ENCODE results near the gene TRABD. TPM values are rescaled to one million over a fixed set of nuclear protein-coding genes. Genes with fewer than 3 reads are reported as not detected.

Gene TRABD
- total and polyA plus RNA-seq, 2 donors = 31.1 to 102 TPM

- no peaks in the 10 kb centered on the region for H3K9me3 ChIP-seq (ENCODE audit: control insufficient read depth in 2 of 2, insufficient read depth in 1 of 2, low read length in 1 of 2)
- WGBS = 95% methylated on average over 19 of the region's 19 CpGs
- peaks cover 16 to 42% of the 10 kb centered on the region in 2 donors for H3K27me3 ChIP-seq (ENCODE audit: control insufficient read depth in 2 of 2, insufficient read depth in 1 of 2, low read length in 1 of 2)
- no peak for DNase-seq (ENCODE audit: low read depth in 6 of 9, low spot score in 9 of 9)
- H3K27ac ChIP-seq (ENCODE audit: low read depth in 1 of 2, low read length in 1 of 2) = no peak overlapping the region
- peaks cover 15 to 28% of the 10 kb centered on the region in 2 donors for H3K4me1 ChIP-seq (ENCODE audit: control insufficient read depth in 2 of 2, insufficient read depth in 2 of 2, low read length in 2 of 2)
- H3K36me3 ChIP-seq (ENCODE audit: control insufficient read depth in 2 of 2, insufficient read depth in 2 of 2, low read length in 1 of 2) = peaks cover 0 to under 1% of the 10 kb centered on the region in 2 donors
- H3K4me3 ChIP-seq (ENCODE audit: low read length in 2 of 2) = no peak overlapping the region
These were observed 2.4 kb upstream of the TRABD start for GRCh38 chr22:50183141-50183971.

DNA sequence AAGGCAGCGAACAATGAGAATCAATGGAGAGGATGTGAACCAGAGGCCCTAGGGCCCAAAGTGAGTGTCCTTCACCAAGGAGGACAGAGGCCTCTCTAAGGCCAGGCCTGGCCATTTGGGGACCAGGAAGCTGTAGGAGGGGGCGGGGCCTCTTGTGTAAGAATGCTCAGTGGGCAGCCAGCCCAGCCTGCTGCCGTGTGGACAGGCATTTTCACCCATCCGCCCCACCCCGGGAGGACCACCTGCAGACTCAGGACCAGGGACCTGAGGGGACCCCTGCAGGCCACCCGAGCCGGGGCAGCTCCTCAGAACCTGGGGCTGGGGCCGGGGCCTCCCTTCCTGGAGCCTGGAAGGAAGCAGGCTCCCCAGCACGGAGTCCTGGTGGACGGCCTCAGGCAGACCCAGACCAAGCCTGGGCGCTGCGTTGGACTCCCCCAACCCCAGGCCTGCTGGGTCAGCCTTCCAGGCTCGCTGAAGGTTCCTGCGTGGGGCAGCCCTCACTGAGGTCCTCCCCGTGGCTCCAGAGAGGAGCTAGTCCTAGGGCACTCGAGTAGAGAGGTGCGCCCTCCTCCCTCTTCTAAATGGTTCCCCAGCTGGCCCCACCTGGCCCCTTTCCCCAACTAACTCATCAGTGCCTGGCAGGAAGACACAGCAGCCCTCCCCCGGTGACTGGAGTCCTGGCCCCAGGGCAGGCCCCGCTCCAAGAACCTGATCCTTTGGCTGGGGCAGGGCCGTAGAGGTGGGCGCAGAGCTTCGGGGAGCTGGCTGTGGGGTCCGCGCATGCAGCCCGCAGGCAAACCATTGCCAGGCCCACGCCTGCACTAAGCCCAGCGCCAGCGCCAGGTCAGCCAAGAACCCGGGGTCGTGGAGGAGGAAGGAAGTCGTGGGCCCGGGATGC is 1.5 kb upstream of the TRABD start:
- H3K27ac ChIP-seq (ENCODE audit: low read depth in 1 of 2, low read length in 1 of 2) = no peak overlapping the region
- peaks cover 0 to 1% of the 10 kb centered on the region in 2 donors for H3K9me3 ChIP-seq (ENCODE audit: control insufficient read depth in 2 of 2, insufficient read depth in 1 of 2, low read length in 1 of 2)
- peaks cover 0 to 4% of the 10 kb centered on the region in 2 donors for H3K36me3 ChIP-seq (ENCODE audit: control insufficient read depth in 2 of 2, insufficient read depth in 2 of 2, low read length in 1 of 2)
- H3K27me3 ChIP-seq (ENCODE audit: control insufficient read depth in 2 of 2, insufficient read depth in 1 of 2, low read length in 1 of 2) = peaks cover 13 to 33% of the 10 kb centered on the region in 2 donors
- H3K4me3 ChIP-seq (ENCODE audit: low read length in 2 of 2) = no peak overlapping the region
- H3K4me1 ChIP-seq (ENCODE audit: control insufficient read depth in 2 of 2, insufficient read depth in 2 of 2, low read length in 2 of 2) = peaks cover 16 to 37% of the 10 kb centered on the region in 2 donors
- no peak for DNase-seq (ENCODE audit: low read depth in 6 of 9, low spot score in 9 of 9)
- 71% methylated on average over 32 of the region's 32 CpGs for WGBS

DNA sequence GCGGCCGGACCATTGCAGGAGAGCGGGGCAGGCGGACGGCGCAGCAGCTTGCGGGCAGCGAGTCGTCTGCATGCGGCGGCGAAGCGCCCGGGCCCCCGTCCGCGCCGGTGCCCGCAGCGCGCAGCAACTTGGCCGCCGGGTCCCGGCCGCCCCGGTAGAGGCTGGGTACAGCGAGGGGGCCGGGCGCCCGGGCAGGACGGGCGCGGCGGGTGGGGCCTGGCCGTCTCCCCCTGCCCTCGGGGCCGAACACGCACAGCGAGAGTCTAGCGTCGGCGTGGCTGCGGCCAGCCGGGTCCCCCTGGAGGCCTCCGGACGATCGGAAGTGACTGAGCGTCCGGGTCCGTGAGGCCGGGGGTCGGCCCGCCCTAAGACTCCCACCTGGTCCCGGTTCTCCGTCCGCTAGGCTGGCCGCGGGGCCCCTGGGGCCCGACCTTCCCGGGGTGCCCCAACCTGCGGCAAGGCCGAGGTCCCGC is 775 bp upstream of the TRABD start:
- Histone ChIP-seq H3K9me3 (ENCODE audit: control insufficient read depth in 2 of 2, insufficient read depth in 1 of 2, low read length in 1 of 2) (peaks cover 0 to 4% of the 10 kb centered on the region in 2 donors), H3K4me3 (ENCODE audit: low read length in 2 of 2) (peak overlapping the region; percentile 21 to 76), H3K27ac (ENCODE audit: low read depth in 1 of 2, low read length in 1 of 2) (no peak overlapping the region), H3K36me3 (ENCODE audit: control insufficient read depth in 2 of 2, insufficient read depth in 2 of 2, low read length in 1 of 2) (peaks cover 0 to 4% of the 10 kb centered on the region in 2 donors), H3K27me3 (ENCODE audit: control insufficient read depth in 2 of 2, insufficient read depth in 1 of 2, low read length in 1 of 2) (peaks cover 13 to 26% of the 10 kb centered on the region in 2 donors), H3K4me1 (ENCODE audit: control insufficient read depth in 2 of 2, insufficient read depth in 2 of 2, low read length in 2 of 2) (peaks cover 23 to 42% of the 10 kb centered on the region in 2 donors)
- WGBS = 15% methylated on average over 63 of the region's 63 CpGs
- DNase-seq (ENCODE audit: low read depth in 6 of 9, low spot score in 9 of 9) = no peak

- Histone ChIP-seq H3K4me3 (ENCODE audit: low read length in 2 of 2) (peak overlapping the region; percentile 60 to 76), H3K27ac (ENCODE audit: low read depth in 1 of 2, low read length in 1 of 2) (peak overlapping the region; percentile 19 to 58), H3K4me1 (ENCODE audit: control insufficient read depth in 2 of 2, insufficient read depth in 2 of 2, low read length in 2 of 2) (peaks cover 29 to 51% of the 10 kb centered on the region in 2 donors), H3K36me3 (ENCODE audit: control insufficient read depth in 2 of 2, insufficient read depth in 2 of 2, low read length in 1 of 2) (peaks cover 0 to 4% of the 10 kb centered on the region in 2 donors), H3K9me3 (ENCODE audit: control insufficient read depth in 2 of 2, insufficient read depth in 1 of 2, low read length in 1 of 2) (peaks cover 0 to 4% of the 10 kb centered on the region in 2 donors), H3K27me3 (ENCODE audit: control insufficient read depth in 2 of 2, insufficient read depth in 1 of 2, low read length in 1 of 2) (peaks cover 13 to 24% of the 10 kb centered on the region in 2 donors)
- peak in 1 of 9 donors; percentile 27 for DNase-seq (ENCODE audit: low read depth in 6 of 9, low spot score in 9 of 9)
- 2% methylated on average over 47 of the region's 47 CpGs for WGBS
These were observed 535 bp downstream of the TRABD start for GRCh38 chr22:50186181-50186714.

DNA sequence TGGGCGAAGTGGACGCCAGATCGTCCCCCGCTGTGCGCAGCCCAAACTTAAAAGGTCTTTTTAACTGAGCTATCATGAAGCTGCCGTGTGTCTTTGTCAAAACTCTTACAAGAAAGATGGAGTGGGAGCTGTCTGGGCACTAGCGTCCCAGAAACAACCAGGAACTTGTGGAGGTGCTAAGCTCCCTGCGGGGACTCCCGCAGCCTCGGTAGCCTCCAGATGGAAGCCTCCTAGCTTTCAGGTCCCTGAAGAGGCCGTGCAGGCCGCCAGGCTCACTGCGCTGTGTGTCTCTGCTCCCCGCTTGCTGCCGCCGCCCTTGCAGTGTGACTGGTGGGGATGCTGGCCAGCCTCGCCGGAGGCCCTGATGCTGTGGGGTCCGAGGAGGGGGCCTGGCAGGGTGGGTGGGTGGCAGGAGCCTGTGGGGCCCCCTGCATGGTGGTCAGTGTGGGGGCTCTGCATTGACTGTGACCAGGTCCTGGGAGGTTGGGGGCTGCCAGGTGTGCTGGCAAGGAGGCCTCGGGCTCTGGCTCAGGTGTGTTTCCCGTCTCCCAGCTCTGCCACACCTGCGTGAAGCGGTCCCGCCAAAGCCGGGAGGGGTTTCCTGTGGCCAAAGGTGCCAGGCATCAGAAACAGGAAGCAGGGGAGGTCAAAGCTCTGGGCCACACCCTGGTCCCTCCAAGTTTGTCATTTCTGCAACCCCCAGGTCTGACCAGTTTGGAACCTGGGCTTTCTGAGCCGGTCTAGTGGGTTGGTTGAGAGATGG is 1.2 kb downstream of the TRABD start:
- Histone ChIP-seq H3K27me3 (ENCODE audit: control insufficient read depth in 2 of 2, insufficient read depth in 1 of 2, low read length in 1 of 2) (peaks cover 13 to 24% of the 10 kb centered on the region in 2 donors), H3K9me3 (ENCODE audit: control insufficient read depth in 2 of 2, insufficient read depth in 1 of 2, low read length in 1 of 2) (peaks cover 0 to 6% of the 10 kb centered on the region in 2 donors), H3K4me1 (ENCODE audit: control insufficient read depth in 2 of 2, insufficient read depth in 2 of 2, low read length in 2 of 2) (peaks cover 36 to 58% of the 10 kb centered on the region in 2 donors), H3K4me3 (ENCODE audit: low read length in 2 of 2) (peak overlapping the region; percentile 60 to 76), H3K27ac (ENCODE audit: low read depth in 1 of 2, low read length in 1 of 2) (peak overlapping the region in 1 of 2 donors; percentile 58), H3K36me3 (ENCODE audit: control insufficient read depth in 2 of 2, insufficient read depth in 2 of 2, low read length in 1 of 2) (peaks cover 0 to 4% of the 10 kb centered on the region in 2 donors)
- peak in 1 of 9 donors; percentile 45 for DNase-seq (ENCODE audit: low read depth in 6 of 9, low spot score in 9 of 9)
- WGBS = 63% methylated on average over 26 of the region's 26 CpGs

DNA sequence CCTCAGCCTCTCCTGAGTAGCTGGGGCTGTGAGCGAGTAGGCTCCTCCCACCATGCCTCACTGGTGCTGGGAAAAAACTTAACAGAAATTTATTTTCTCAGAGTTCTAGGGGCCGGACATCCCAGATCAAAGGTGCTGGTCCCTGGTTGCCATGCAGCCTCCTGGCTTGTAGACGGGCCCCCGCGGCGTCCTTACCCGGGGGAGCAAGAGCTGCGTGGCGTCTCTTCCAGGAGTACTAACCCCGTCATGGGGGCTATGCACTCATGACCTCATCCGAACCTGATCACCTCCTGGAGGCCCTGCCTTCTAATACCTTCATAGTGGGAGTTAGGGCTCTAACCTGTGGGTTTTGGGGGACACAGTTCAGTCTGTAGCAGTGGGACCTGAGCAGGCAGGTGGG is 2.6 kb downstream of the TRABD start:
- no peak overlapping the region for H3K4me3 ChIP-seq (ENCODE audit: low read length in 2 of 2)
- H3K27me3 ChIP-seq (ENCODE audit: control insufficient read depth in 2 of 2, insufficient read depth in 1 of 2, low read length in 1 of 2) = peaks cover 13 to 21% of the 10 kb centered on the region in 2 donors
- peaks cover 50 to 72% of the 10 kb centered on the region in 2 donors for H3K4me1 ChIP-seq (ENCODE audit: control insufficient read depth in 2 of 2, insufficient read depth in 2 of 2, low read length in 2 of 2)
- DNase-seq (ENCODE audit: low read depth in 6 of 9, low spot score in 9 of 9) = no peak
- WGBS = 98% methylated on average over 11 of the region's 11 CpGs
- no peak overlapping the region for H3K27ac ChIP-seq (ENCODE audit: low read depth in 1 of 2, low read length in 1 of 2)
- peaks cover 6 to 7% of the 10 kb centered on the region in 2 donors for H3K36me3 ChIP-seq (ENCODE audit: control insufficient read depth in 2 of 2, insufficient read depth in 2 of 2, low read length in 1 of 2)
- H3K9me3 ChIP-seq (ENCODE audit: control insufficient read depth in 2 of 2, insufficient read depth in 1 of 2, low read length in 1 of 2) = peaks cover 0 to 8% of the 10 kb centered on the region in 2 donors

DNA sequence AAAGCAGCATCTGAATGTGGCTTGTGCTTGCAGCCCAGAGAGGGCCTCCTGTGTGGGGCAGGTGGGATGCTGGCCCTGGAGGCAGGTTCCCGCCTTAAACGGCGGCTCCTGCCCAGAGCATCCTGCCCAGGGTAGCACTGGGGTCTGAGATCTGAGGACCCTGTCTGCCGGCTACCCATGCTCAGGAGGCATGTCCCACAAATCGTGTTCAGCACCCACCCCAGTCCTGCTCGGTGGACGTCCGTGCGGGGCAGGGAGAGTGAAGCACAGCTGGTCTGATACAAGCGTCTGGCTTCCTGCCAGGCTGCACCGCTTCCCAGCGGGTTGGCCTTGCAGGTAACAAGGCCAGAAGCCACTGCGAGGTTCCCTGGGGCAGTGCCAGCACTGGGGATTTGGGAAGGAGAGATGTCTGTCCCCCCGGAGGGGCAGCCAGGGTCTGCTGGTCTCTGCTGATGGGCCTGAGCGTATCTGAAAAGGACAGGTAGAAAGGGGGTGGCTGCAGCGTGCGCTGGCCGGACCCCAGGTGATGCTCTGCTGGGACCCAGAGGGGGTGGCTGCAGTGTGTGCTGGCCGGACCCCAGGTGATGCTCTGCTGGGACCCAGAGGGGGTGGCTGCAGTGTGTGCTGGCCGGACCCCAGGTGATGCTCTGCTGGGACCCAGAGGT is 3.6 kb downstream of the TRABD start:
- 75% methylated on average over 20 of the region's 20 CpGs for WGBS
- H3K36me3 ChIP-seq (ENCODE audit: control insufficient read depth in 2 of 2, insufficient read depth in 2 of 2, low read length in 1 of 2) = peaks cover 15 to 17% of the 10 kb centered on the region in 2 donors
- peaks cover 0 to 8% of the 10 kb centered on the region in 2 donors for H3K9me3 ChIP-seq (ENCODE audit: control insufficient read depth in 2 of 2, insufficient read depth in 1 of 2, low read length in 1 of 2)
- H3K4me3 ChIP-seq (ENCODE audit: low read length in 2 of 2) = no peak overlapping the region
- H3K27ac ChIP-seq (ENCODE audit: low read depth in 1 of 2, low read length in 1 of 2) = peak overlapping the region; percentile 97 to 99
- H3K4me1 ChIP-seq (ENCODE audit: control insufficient read depth in 2 of 2, insufficient read depth in 2 of 2, low read length in 2 of 2) = peaks cover 52 to 79% of the 10 kb centered on the region in 2 donors
- no peak for DNase-seq (ENCODE audit: low read depth in 6 of 9, low spot score in 9 of 9)
- H3K27me3 ChIP-seq (ENCODE audit: control insufficient read depth in 2 of 2, insufficient read depth in 1 of 2, low read length in 1 of 2) = peaks cover 10 to 12% of the 10 kb centered on the region in 2 donors

- peaks cover 0 to 8% of the 10 kb centered on the region in 2 donors for H3K9me3 ChIP-seq (ENCODE audit: control insufficient read depth in 2 of 2, insufficient read depth in 1 of 2, low read length in 1 of 2)
- WGBS = 6% methylated on average over 4 of the region's 4 CpGs
- H3K27me3 ChIP-seq (ENCODE audit: control insufficient read depth in 2 of 2, insufficient read depth in 1 of 2, low read length in 1 of 2) = peaks cover 5 to 7% of the 10 kb centered on the region in 2 donors
- H3K36me3 ChIP-seq (ENCODE audit: control insufficient read depth in 2 of 2, insufficient read depth in 2 of 2, low read length in 1 of 2) = peaks cover 20 to 22% of the 10 kb centered on the region in 2 donors
- H3K4me3 ChIP-seq (ENCODE audit: low read length in 2 of 2) = peak overlapping the region; percentile 73 to 83
- no peak for DNase-seq (ENCODE audit: low read depth in 6 of 9, low spot score in 9 of 9)
- H3K27ac ChIP-seq (ENCODE audit: low read depth in 1 of 2, low read length in 1 of 2) = peak overlapping the region; percentile 97 to 99
- peaks cover 52 to 79% of the 10 kb centered on the region in 2 donors for H3K4me1 ChIP-seq (ENCODE audit: control insufficient read depth in 2 of 2, insufficient read depth in 2 of 2, low read length in 2 of 2)
These were observed 4.1 kb downstream of the TRABD start for GRCh38 chr22:50189849-50190181.

Measured in thymus (tissue), 11 donors.